HepG2 (cell line): ENCODE results near the gene SLC22A31. TPM values are rescaled to one million over a fixed set of nuclear protein-coding genes. Genes with fewer than 3 reads are reported as not detected.
A peak's percentile ranks its signal among the peaks of the same experiment; 100 is the strongest.

ENCODE experiments used
- ATAC-seq: fragments of 200-7000 bp; cut with Tn5 transposase; 3 replicates; pipeline ENCODE4 v1.9.1; 2020; ENCODE audit warnings: mild to moderate bottlenecking, moderate library complexity
- BruUV-seq: library from RNA; stranded (reverse); fragments of 400-500 nt; replicated peaks from 2 replicates; lab custom pipeline; 2021; lab: Mats Ljungman, UMichigan
- CTCF ChIA-PET: fragments of 300-600 bp; formaldehyde crosslinking; extraction: SDS; loops from one replicate; lab custom pipeline; 2021; ENCODE audit warnings: low total read pairs, inconsistent platforms, low intra/inter-chr PET ratio; lab: Yijun Ruan, JAX
- POLR2A ChIA-PET: fragments of 350-600 bp; sonication (Branson Sonifier 250); formaldehyde crosslinking; loops from one replicate; lab custom pipeline; 2020; ENCODE audit warnings: antibody characterized with exemption, inconsistent platforms; lab: Yijun Ruan, JAX
- DNase-seq: peaks from one replicate; pipeline ENCODE4 v3.0.0-alpha.2; 2015; ENCODE audit warnings: low spot score
- FAIRE-seq: peaks from 3 replicates; lab custom pipeline; 2011; peaks lifted over from hg19 to GRCh38; lab: Jason Lieb, UNC
- H2AFZ ChIP-seq: one replicate; pipeline ENCODE4 v1.6.1; 2011; ENCODE audit warnings: low read length, inconsistent platforms
- H3K27ac ChIP-seq: fragments of 300-600 bp; 3 replicates; pipeline ENCODE4 v1.8.0; 2011; ENCODE audit warnings: mixed run types, mild to moderate bottlenecking, mixed read lengths, low read length, inconsistent platforms; ENCODE audit not compliant: insufficient read depth; ENCODE audit errors: extremely low read length
- H3K27me3 ChIP-seq, 2 experiments: fragments of 200-600 bp in 1 of 2; 2 replicates in 1 of 2; 3 replicates in 1 of 2; pipeline versions ENCODE4 v1.6.0 to v1.8.0; 2011; ENCODE audit warnings: low read length in 2 of 2, mild to moderate bottlenecking in 2 of 2, moderate library complexity in 2 of 2, inconsistent platforms in 1 of 2; ENCODE audit not compliant: insufficient read depth in 2 of 2, control insufficient read depth in 1 of 2
- H3K36me3 ChIP-seq, 2 experiments: fragments of 200-600 bp in 1 of 2; replicated peaks in 1 of 2; 2 replicates in 1 of 2; 3 replicates in 1 of 2; pipeline versions ENCODE4 v1.5.1 to v1.8.0; 2011; ENCODE audit warnings: low read length in 2 of 2, inconsistent platforms in 1 of 2; ENCODE audit not compliant: insufficient read depth in 2 of 2, control insufficient read depth in 1 of 2
- H3K4me1 ChIP-seq: 2 replicates; pipeline ENCODE4 v1.5.1; 2012; ENCODE audit warnings: low read length, inconsistent platforms; ENCODE audit not compliant: insufficient read depth
- H3K4me2 ChIP-seq: 2 replicates; pipeline ENCODE4 v1.6.0; 2011; ENCODE audit warnings: low read depth, low read length, inconsistent platforms
- H3K4me3 ChIP-seq, 3 experiments: fragments of 200-600 bp in 1 of 3; sonication (generic), shearing (Covaris generic) in 1 of 3; replicated peaks in 1 of 3; 2 replicates each; pipeline ENCODE4 v1.5.1; 2011 to 2016; ENCODE audit warnings: low read length in 3 of 3, inconsistent platforms in 2 of 3, low read depth in 2 of 3, mild to moderate bottlenecking in 2 of 3, control low read depth in 1 of 3, mixed read lengths in 1 of 3; ENCODE audit not compliant: insufficient read depth in 1 of 3
- H3K79me2 ChIP-seq: one replicate; pipeline ENCODE4 v1.6.1; 2011; ENCODE audit warnings: low read length, inconsistent platforms; ENCODE audit not compliant: insufficient read depth
- H3K9ac ChIP-seq: 2 replicates; pipeline ENCODE4 v1.6.0; 2011; ENCODE audit warnings: mild to moderate bottlenecking, low read depth, low read length, inconsistent platforms; ENCODE audit not compliant: insufficient read depth
- H3K9me3 ChIP-seq: 2 replicates; pipeline ENCODE4 v1.5.1; 2012; ENCODE audit warnings: mild to moderate bottlenecking, low read length
- H4K20me1 ChIP-seq: 2 replicates; pipeline ENCODE4 v1.6.0; 2011; ENCODE audit warnings: inconsistent platforms, mild to moderate bottlenecking, low read length, moderate library complexity; ENCODE audit not compliant: insufficient read depth
- AKAP8 ChIP-seq: sonication (generic); formaldehyde crosslinking; IDR thresholded peaks from 2 replicates; pipeline ENCODE4 v1.5.1; 2020; ENCODE audit warnings: mild to moderate bottlenecking, missing genetic modification reagents
- ERF ChIP-seq: IDR thresholded peaks from 2 replicates; pipeline ENCODE4 v1.6.1; 2018; ENCODE audit warnings: missing biosample characterization, missing genetic modification reagents
- HDAC1 ChIP-seq: sonication (generic); formaldehyde crosslinking; IDR thresholded peaks from 2 replicates; pipeline ENCODE4 v1.5.1; 2020; ENCODE audit warnings: mild to moderate bottlenecking, missing genetic modification reagents
- HHEX ChIP-seq: IDR thresholded peaks from 2 replicates; pipeline ENCODE4 v1.6.1; 2016; ENCODE audit warnings: control low read depth
- HMGA1 ChIP-seq: sonication (generic); formaldehyde crosslinking; conservative IDR thresholded peaks from 2 replicates; pipeline ENCODE4 v1.4.0; 2020; ENCODE audit warnings: missing genetic modification reagents
- MTF1 ChIP-seq: sonication (generic); formaldehyde crosslinking; IDR thresholded peaks from 2 replicates; pipeline ENCODE4 v1.5.0; 2020; ENCODE audit warnings: missing genetic modification reagents
- MZF1 ChIP-seq: sonication (generic); formaldehyde crosslinking; IDR thresholded peaks from 2 replicates; pipeline ENCODE4 v1.8.1; 2023; ENCODE audit warnings: mild to moderate bottlenecking, missing genetic modification reagents, borderline replicate concordance
- NONO ChIP-seq, 2 experiments: fragments of 450-650 bp in 1 of 2; sonication (generic) in 1 of 2; formaldehyde crosslinking in 1 of 2; IDR thresholded peaks in 1 of 2; conservative IDR thresholded peaks in 1 of 2; 2 replicates each; pipeline versions ENCODE4 v1.6.1 to v1.8.0; 2017 to 2022; ENCODE audit warnings: mild to moderate bottlenecking in 1 of 2, missing genetic modification reagents in 1 of 2, moderate library complexity in 1 of 2
- PAF1 ChIP-seq: IDR thresholded peaks from 2 replicates; pipeline ENCODE4 v1.6.1; 2016; ENCODE audit warnings: missing genetic modification reagents, missing compliant biosample characterization
- PCBP1 ChIP-seq: fragments of 200-400 bp; formaldehyde crosslinking; IDR thresholded peaks from 2 replicates; pipeline ENCODE4 v1.6.1; 2017; ENCODE audit warnings: mild to moderate bottlenecking, low read depth, low read length, borderline replicate concordance
- RBFOX2 ChIP-seq: fragments of 200-400 bp; formaldehyde crosslinking; IDR thresholded peaks from 2 replicates; pipeline ENCODE4 v1.6.1; 2017; ENCODE audit warnings: low read depth, mild to moderate bottlenecking, low read length
- TARDBP ChIP-seq: sonication (generic); formaldehyde crosslinking; IDR thresholded peaks from 2 replicates; pipeline ENCODE4 v1.8.0; 2022; ENCODE audit warnings: mild to moderate bottlenecking, missing genetic modification reagents
- TEAD3 ChIP-seq: optimal IDR thresholded peaks from 2 replicates; pipeline ENCODE3; 2016; ENCODE audit warnings: borderline replicate concordance
- ZMAT3 ChIP-seq: sonication (generic); formaldehyde crosslinking; conservative IDR thresholded peaks from 2 replicates; pipeline ENCODE4 v1.7.0; 2021; ENCODE audit warnings: missing genetic modification reagents
- ZNF543 ChIP-seq: sonication (generic); formaldehyde crosslinking; IDR thresholded peaks from 2 replicates; pipeline ENCODE4 v1.4.0; 2020; ENCODE audit warnings: mild to moderate bottlenecking, missing genetic modification reagents
- ZNF672 ChIP-seq: sonication (generic); formaldehyde crosslinking; IDR thresholded peaks from 2 replicates; pipeline ENCODE4 v1.8.1; 2022; ENCODE audit warnings: missing genetic modification reagents
- ZNF7 ChIP-seq: IDR thresholded peaks from 2 replicates; pipeline ENCODE4 v1.6.1; 2016; ENCODE audit warnings: missing biosample characterization, missing genetic modification reagents
- ZNF781 ChIP-seq: sonication (generic); formaldehyde crosslinking; IDR thresholded peaks from 2 replicates; pipeline ENCODE4 v1.5.1; 2020; ENCODE audit warnings: borderline replicate concordance, mild to moderate bottlenecking, missing genetic modification reagents; ENCODE audit errors: not compliant biosample characterization
- WGBS: methylation state at CpG from one replicate; pipeline ENCODE4 v1.1.6; 2017; ENCODE audit warnings: low lambda C conversion rate; 5-methylcytosine and 5-hydroxymethylcytosine counted together
- in situ Hi-C: cut with HindIII; loops from 2 replicates; pipeline ENCODE4 v1.10.0; 2017; ENCODE audit warnings: low pct_unique_long_range_greater_than_20kb; ENCODE audit not compliant: extremely low pct_ligation_motif_present
- intact Hi-C: fragments of 100-400 bp; cut with micrococcal nuclease; formaldehyde crosslinking; loops from one replicate; pipeline ENCODE4 v1.10.0; 2022; ENCODE audit not compliant: unreplicated experiment
- polyA plus RNA-seq, 8 experiments: library from polyadenylated mRNA; depleted of rRNA in 3 of 8; stranded (reverse) in 7 of 8; unstranded in 1 of 8; fragments of >200 nt; fragmentation: Illumina TruSeq in 4 of 8; extraction: Trizol in 4 of 8; gene quantifications; 2 replicates each; pipeline versions ENCODE4 v1.2.1 to v1.2.3, GENCODE V29; 2011 to 2016; ENCODE audit warnings: low read depth in 4 of 8, missing spikeins in 1 of 8, mixed read lengths in 1 of 8; ENCODE audit not compliant: insufficient read depth in 1 of 8
- total RNA-seq, 5 experiments: library from RNA; depleted of rRNA; stranded (reverse); fragments of >200 nt; fragmentation: Illumina TruSeq; extraction: Trizol; gene quantifications; 2 replicates each; pipeline ENCODE4 v1.2.3, GENCODE V29; 2016; ENCODE audit warnings: low read depth in 1 of 5
- TF ChIP-seq, protein P1 (sequence below), 2 experiments: sonication (generic) in 1 of 2; formaldehyde crosslinking in 1 of 2; IDR thresholded peaks; 2 replicates each; pipeline versions ENCODE4 v1.4.0 to v1.6.1; 2018 to 2020; ENCODE audit warnings: missing genetic modification reagents in 2 of 2, borderline replicate concordance in 1 of 2, low read depth in 1 of 2, mild to moderate bottlenecking in 1 of 2, missing biosample characterization in 1 of 2
- TF ChIP-seq, protein P2 (sequence below): sonication (generic); formaldehyde crosslinking; IDR thresholded peaks from 2 replicates; pipeline ENCODE4 v1.4.0; 2020; ENCODE audit warnings: mild to moderate bottlenecking, missing genetic modification reagents, borderline replicate concordance

Gene SLC22A31
- total and polyA plus RNA-seq, 2 of the 13 experiments (the other 11 are each of a cell fraction or from before 2014, with no cell fraction given) = 67.3 to 83.3 TPM

GRCh38 chr16:89194340-89195311, 5.7 kb downstream of the SLC22A31 start:
- intact Hi-C loops = no loop called here
- Histone ChIP-seq H4K20me1 (peaks cover 13% of the 10 kb centered on the region; the same call in 1 of the 2 replicates), H3K9ac (no peak overlapping the region), H3K4me3 (no peak overlapping the region), H3K79me2 (peaks cover 12% of the 10 kb centered on the region), H3K9me3 (no peaks in the 10 kb centered on the region), H3K27ac (peak overlapping the region; percentile 10), H3K4me1 (peaks cover 53% of the 10 kb centered on the region), H2AFZ (no peak overlapping the region), H3K27me3 (no peaks in the 10 kb centered on the region; a peak in 1 of 5 replicates), H3K4me2 (no peak overlapping the region), H3K36me3 (peaks cover 0 to 3% of the 10 kb centered on the region in 2 experiments; a peak in 1 of 5 replicates)
- DNase-seq = peak; percentile 0
- no peak for ATAC-seq
- FAIRE-seq = no peak
- CTCF ChIA-PET = no interaction called here
- BruUV-seq = TSS peak; percentile 47
- POLR2A ChIA-PET = no interaction called here
- in situ Hi-C loops = no loop called here
- 85% methylated on average over 23 of the region's 45 CpGs for WGBS
- TF ChIP-seq HHEX (no peak), MTF1 (CRISPR knock-in tag) (no peak), PAF1 (0 out of 2 replicates have a peak, but pooled peaks have one; percentile 13), RBFOX2 (peak; percentile 72), HDAC1 (CRISPR knock-in tag) (no peak), PCBP1 (0 out of 2 replicates have a peak, but pooled peaks have one; percentile 28), ZNF672 (CRISPR knock-in tag) (no peak), MZF1 (CRISPR knock-in tag) (no peak), ZNF7 (CRISPR knock-in tag) (no peak), ERF (no peak), HMGA1 (CRISPR knock-in tag) (no peak), TEAD3 (CRISPR knock-in tag) (no peak), ZNF543 (CRISPR knock-in tag) (no peak), TARDBP (CRISPR knock-in tag) (no peak), ZMAT3 (CRISPR knock-in tag) (no peak), NONO (IDR thresholded peaks at IDR 0.05) (no peak), NONO (CRISPR knock-in tag; conservative IDR thresholded peaks at IDR 0.05) (0 out of 2 replicates have a peak, but pooled peaks have one; percentile 32), AKAP8 (CRISPR knock-in tag) (0 out of 2 replicates have a peak, but pooled peaks have one; percentile 6), ZNF781 (no peak)
- TF ChIP-seq, protein P1, sequence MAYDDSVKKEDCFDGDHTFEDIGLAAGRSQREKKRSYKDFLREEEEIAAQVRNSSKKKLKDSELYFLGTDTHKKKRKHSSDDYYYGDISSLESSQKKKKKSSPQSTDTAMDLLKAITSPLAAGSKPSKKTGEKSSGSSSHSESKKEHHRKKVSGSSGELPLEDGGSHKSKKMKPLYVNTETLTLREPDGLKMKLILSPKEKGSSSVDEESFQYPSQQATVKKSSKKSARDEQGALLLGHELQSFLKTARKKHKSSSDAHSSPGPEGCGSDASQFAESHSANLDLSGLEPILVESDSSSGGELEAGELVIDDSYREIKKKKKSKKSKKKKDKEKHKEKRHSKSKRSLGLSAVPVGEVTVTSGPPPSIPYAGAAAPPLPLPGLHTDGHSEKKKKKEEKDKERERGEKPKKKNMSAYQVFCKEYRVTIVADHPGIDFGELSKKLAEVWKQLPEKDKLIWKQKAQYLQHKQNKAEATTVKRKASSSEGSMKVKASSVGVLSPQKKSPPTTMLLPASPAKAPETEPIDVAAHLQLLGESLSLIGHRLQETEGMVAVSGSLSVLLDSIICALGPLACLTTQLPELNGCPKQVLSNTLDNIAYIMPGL (CRISPR knock-in tag; IDR thresholded peaks at IDR 0.05; ENCODE audit: borderline replicate concordance in 1 of 2, low read depth in 1 of 2) = no peak
- TF ChIP-seq, protein P2, sequence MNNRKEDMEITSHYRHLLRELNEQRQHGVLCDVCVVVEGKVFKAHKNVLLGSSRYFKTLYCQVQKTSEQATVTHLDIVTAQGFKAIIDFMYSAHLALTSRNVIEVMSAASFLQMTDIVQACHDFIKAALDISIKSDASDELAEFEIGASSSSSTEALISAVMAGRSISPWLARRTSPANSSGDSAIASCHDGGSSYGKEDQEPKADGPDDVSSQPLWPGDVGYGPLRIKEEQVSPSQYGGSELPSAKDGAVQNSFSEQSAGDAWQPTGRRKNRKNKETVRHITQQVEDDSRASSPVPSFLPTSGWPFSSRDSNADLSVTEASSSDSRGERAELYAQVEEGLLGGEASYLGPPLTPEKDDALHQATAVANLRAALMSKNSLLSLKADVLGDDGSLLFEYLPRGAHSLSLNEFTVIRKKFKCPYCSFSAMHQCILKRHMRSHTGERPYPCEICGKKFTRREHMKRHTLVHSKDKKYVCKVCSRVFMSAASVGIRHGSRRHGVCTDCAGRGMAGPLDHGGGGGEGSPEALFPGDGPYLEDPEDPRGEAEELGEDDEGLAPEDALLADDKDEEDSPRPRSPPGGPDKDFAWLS (CRISPR knock-in tag) = no peak
